H1 (cell line): ENCODE data around the gene SLC30A10. TPM values are rescaled to one million over a fixed set of nuclear protein-coding genes. Genes with fewer than 3 reads are reported as not detected.

Experiments used
- CTCF ChIA-PET: fragments of 300-600 bp; sonication (Branson Sonifier 250); formaldehyde crosslinking; loops from one replicate; lab custom pipeline; 2021; ENCODE audit not compliant: partially characterized antibody; lab: Charles Lee
- POLR2A ChIA-PET: fragments of 300-600 bp; sonication (Branson Sonifier 250); formaldehyde crosslinking; loops from one replicate; lab custom pipeline; 2021; ENCODE audit warnings: inconsistent platforms; ENCODE audit not compliant: partially characterized antibody; lab: Charles Lee
- DNase-seq, 2 experiments: peaks; one replicate each; pipeline versions ENCODE4 v3.0.0 to v3.0.0-alpha.2; 2010 to 2022; ENCODE audit warnings: low spot score in 2 of 2, low read depth in 1 of 2, mixed read lengths in 1 of 2
- FAIRE-seq: peaks from 2 replicates; lab custom pipeline; 2011; peaks lifted over from hg19 to GRCh38; lab: Jason Lieb, UNC
- H2AFZ ChIP-seq: 2 replicates; pipeline ENCODE4 v1.8.1; 2012; ENCODE audit warnings: low read length, inconsistent platforms
- H2AK5ac ChIP-seq: 2 replicates; pipeline ENCODE4 v1.6.1; 2013; ENCODE audit warnings: low read depth, low read length
- H2BK120ac ChIP-seq: replicated peaks from 2 replicates; pipeline ENCODE3; 2013; ENCODE audit warnings: low read depth, low read length, inconsistent platforms
- H2BK12ac ChIP-seq: 2 replicates; pipeline ENCODE4 v1.6.1; 2013; ENCODE audit warnings: low read depth, low read length
- H2BK15ac ChIP-seq: 2 replicates; pipeline ENCODE4 v1.6.1; 2013; ENCODE audit warnings: low read length
- H2BK20ac ChIP-seq: 2 replicates; pipeline ENCODE4 v1.6.1; 2013; ENCODE audit warnings: low read length
- H2BK5ac ChIP-seq: 2 replicates; pipeline ENCODE4 v1.6.1; 2013; ENCODE audit warnings: low read depth, low read length
- H3K14ac ChIP-seq: 2 replicates; pipeline ENCODE4 v1.6.1; 2013; ENCODE audit warnings: inconsistent platforms; ENCODE audit not compliant: insufficient read length
- H3K18ac ChIP-seq: 2 replicates; pipeline ENCODE4 v1.6.1; 2013; ENCODE audit warnings: low read length; ENCODE audit errors: extremely low read depth
- H3K23ac ChIP-seq: 2 replicates; pipeline ENCODE4 v1.6.1; 2013; ENCODE audit warnings: inconsistent platforms; ENCODE audit not compliant: insufficient read length
- H3K23me2 ChIP-seq: 2 replicates; pipeline ENCODE4 v1.6.1; 2013; ENCODE audit warnings: low read depth, low read length
- H3K27ac ChIP-seq: 2 replicates; pipeline ENCODE4 v1.6.1; 2011; ENCODE audit warnings: low read depth, low read length, inconsistent platforms
- H3K27me3 ChIP-seq, 4 experiments: replicated peaks in 1 of 4; 1 replicate in 1 of 4; 2 replicates in 3 of 4; pipeline versions ENCODE4 v1.6.1 to v1.8.1; 2011 to 2013; ENCODE audit warnings: low read length in 3 of 4, mild to moderate bottlenecking in 3 of 4, inconsistent platforms in 2 of 4, mixed read lengths in 2 of 4, moderate library complexity in 1 of 4; ENCODE audit not compliant: control insufficient read depth in 3 of 4, insufficient read depth in 3 of 4; ENCODE audit errors: extremely low read depth in 1 of 4
- H3K36me3 ChIP-seq, 4 experiments: 2 replicates each; pipeline versions ENCODE4 v1.6.1 to v1.8.1; 2011 to 2013; ENCODE audit warnings: mild to moderate bottlenecking in 4 of 4, low read length in 3 of 4, moderate library complexity in 2 of 4, control low read depth in 1 of 4, inconsistent platforms in 1 of 4; ENCODE audit not compliant: insufficient read depth in 4 of 4, control insufficient read depth in 2 of 4
- H3K4ac ChIP-seq: replicated peaks from 2 replicates; pipeline ENCODE3; 2013; ENCODE audit warnings: low read length, low read depth, mixed read lengths, inconsistent platforms; ENCODE audit not compliant: insufficient read length
- H3K4me1 ChIP-seq, 4 experiments: replicated peaks in 1 of 4; 1 replicate in 1 of 4; 2 replicates in 3 of 4; pipeline versions ENCODE4 v1.6.1 to v1.8.1; 2011 to 2013; ENCODE audit warnings: low read length in 3 of 4, inconsistent platforms in 2 of 4, mixed read lengths in 1 of 4; ENCODE audit not compliant: insufficient read depth in 4 of 4, control insufficient read depth in 3 of 4
- H3K4me2 ChIP-seq, 2 experiments: 2 replicates each; pipeline versions ENCODE4 v1.6.1 to v1.8.1; 2011 to 2013; ENCODE audit warnings: low read depth in 2 of 2, low read length in 2 of 2, control low read depth in 1 of 2, inconsistent platforms in 1 of 2, mild to moderate bottlenecking in 1 of 2; ENCODE audit not compliant: insufficient read depth in 1 of 2
- H3K4me3 ChIP-seq, 4 experiments: fragments of 200-600, 300-600 bp in 1 of 4; sonication (generic), shearing (Covaris generic), sonication (Bioruptor Twin) in 1 of 4; 2 replicates each; pipeline versions ENCODE4 v1.5.1 to v1.8.1; 2011 to 2016; ENCODE audit warnings: low read length in 4 of 4, low read depth in 3 of 4, control low read depth in 2 of 4, inconsistent platforms in 2 of 4, mild to moderate bottlenecking in 2 of 4, mixed read lengths in 1 of 4, moderate library complexity in 1 of 4; ENCODE audit not compliant: insufficient read depth in 2 of 4; ENCODE audit errors: extremely low read depth in 1 of 4
- H3K56ac ChIP-seq: replicated peaks from 2 replicates; pipeline ENCODE3; 2013; ENCODE audit warnings: low read depth, mild to moderate bottlenecking, mixed read lengths, low read length, inconsistent platforms; ENCODE audit not compliant: insufficient read length
- H3K79me1 ChIP-seq: 2 replicates; pipeline ENCODE4 v1.6.1; 2013; ENCODE audit warnings: low read depth, low read length, control low read depth
- H3K79me2 ChIP-seq, 2 experiments: 2 replicates each; pipeline versions ENCODE4 v1.6.1 to v1.8.1; 2012 to 2013; ENCODE audit warnings: low read length in 2 of 2, mild to moderate bottlenecking in 2 of 2, inconsistent platforms in 1 of 2; ENCODE audit not compliant: insufficient read depth in 2 of 2, control insufficient read depth in 1 of 2
- H3K9ac ChIP-seq, 4 experiments: replicated peaks in 1 of 4; 1 replicate in 1 of 4; 2 replicates in 3 of 4; pipeline versions ENCODE4 v1.6.1 to v1.8.1; 2011 to 2013; ENCODE audit warnings: low read depth in 3 of 4, low read length in 3 of 4, control low read depth in 2 of 4, mild to moderate bottlenecking in 2 of 4, moderate library complexity in 2 of 4, inconsistent platforms in 1 of 4; ENCODE audit errors: extremely low read depth in 1 of 4
- H3K9me3 ChIP-seq, 2 experiments: 2 replicates each; pipeline versions ENCODE4 v1.6.1 to v1.8.1; 2012 to 2013; ENCODE audit warnings: mild to moderate bottlenecking in 2 of 2, moderate library complexity in 2 of 2, control low read depth in 1 of 2, inconsistent platforms in 1 of 2, low read depth in 1 of 2, low read length in 1 of 2, mixed read lengths in 1 of 2; ENCODE audit not compliant: insufficient read depth in 2 of 2
- H4K20me1 ChIP-seq, 2 experiments: replicated peaks in 1 of 2; 2 replicates each; pipeline versions ENCODE3 to v1.8.1; 2011 to 2013; ENCODE audit warnings: inconsistent platforms in 2 of 2, low read length in 2 of 2, mild to moderate bottlenecking in 1 of 2; ENCODE audit not compliant: insufficient read depth in 2 of 2, control insufficient read depth in 1 of 2
- H4K5ac ChIP-seq: 2 replicates; pipeline ENCODE4 v1.6.1; 2013; ENCODE audit warnings: low read length, low read depth, mixed read lengths, inconsistent platforms; ENCODE audit not compliant: insufficient read length
- H4K8ac ChIP-seq: 2 replicates; pipeline ENCODE4 v1.8.0; 2013; ENCODE audit warnings: mild to moderate bottlenecking, moderate library complexity, low read length, inconsistent platforms; ENCODE audit not compliant: insufficient read depth; ENCODE audit errors: extremely low read depth
- H4K91ac ChIP-seq: replicated peaks from 2 replicates; pipeline ENCODE3; 2013; ENCODE audit warnings: low read length, mixed read lengths, inconsistent platforms; ENCODE audit not compliant: insufficient read length
- CHD1 ChIP-seq: IDR thresholded peaks from 2 replicates; pipeline ENCODE4 v1.6.1; 2012; ENCODE audit warnings: low read depth, low read length, improper control_type of control experiment
- E2F6 ChIP-seq: IDR thresholded peaks from 2 replicates; pipeline ENCODE4 v1.6.1; 2012; ENCODE audit warnings: inconsistent platforms
- EP300 ChIP-seq, 2 experiments: IDR thresholded peaks; 1 replicate in 1 of 2; 2 replicates in 1 of 2; pipeline ENCODE4 v1.6.1; 2011 to 2012; ENCODE audit warnings: low read depth in 2 of 2, low read length in 2 of 2, mild to moderate bottlenecking in 2 of 2, borderline replicate concordance in 1 of 2, inconsistent platforms in 1 of 2, moderate library complexity in 1 of 2
- EZH2 ChIP-seq: fragments of 200-600 bp; sonication (generic); IDR thresholded peaks from 2 replicates; pipeline ENCODE4 v1.7.1; 2012; ENCODE audit warnings: low read depth, mild to moderate bottlenecking, moderate library complexity, low read length, inconsistent platforms; ENCODE audit not compliant: severe bottlenecking
- KDM5A ChIP-seq: fragments of 200-600 bp; IDR thresholded peaks from 2 replicates; pipeline ENCODE4 v1.7.1; 2012; ENCODE audit warnings: mild to moderate bottlenecking, low read length, inconsistent platforms, mixed read lengths
- RAD21 ChIP-seq, 2 experiments: IDR thresholded peaks in 1 of 2; conservative IDR thresholded peaks in 1 of 2; 2 replicates each; pipeline ENCODE4 v1.6.1; 2011; ENCODE audit warnings: low read depth in 2 of 2, low read length in 2 of 2, improper control_type of control experiment in 1 of 2, inconsistent platforms in 1 of 2, mild to moderate bottlenecking in 1 of 2, moderate library complexity in 1 of 2
- RFX5 ChIP-seq: IDR thresholded peaks from 2 replicates; pipeline ENCODE4 v1.6.1; 2011; ENCODE audit warnings: low read depth, low read length, improper control_type of control experiment, borderline replicate concordance
- RXRA ChIP-seq: IDR thresholded peaks from 2 replicates; pipeline ENCODE4 v1.6.1; 2011; ENCODE audit warnings: low read depth, mild to moderate bottlenecking, low read length, moderate library complexity; ENCODE audit not compliant: insufficient read depth
- YY1 ChIP-seq: IDR thresholded peaks from 2 replicates; pipeline ENCODE4 v1.6.1; 2011; ENCODE audit warnings: low read depth, mild to moderate bottlenecking, low read length
- ZNF274 ChIP-seq: IDR thresholded peaks from 2 replicates; pipeline ENCODE4 v1.7.0; 2012; ENCODE audit warnings: low read length, borderline replicate concordance; ENCODE audit errors: extremely low read depth
- WGBS, 2 experiments: shearing (Covaris generic) in 1 of 2; methylation state at CpG; one replicate each; pipeline versions ENCODE4 v1.1.6 to v1.1.7; 2013 to 2015; ENCODE audit warnings: low lambda C conversion rate in 2 of 2, mixed read lengths in 2 of 2, inconsistent platforms in 1 of 2, low coverage in 1 of 2, missing lambda C conversion rate in 1 of 2; ENCODE audit not compliant: insufficient replicate concordance in 2 of 2, insufficient coverage in 1 of 2, insufficient read length in 1 of 2; ENCODE audit errors: extremely low coverage in 1 of 2, missing lambda C conversion rate in 1 of 2; 5-methylcytosine and 5-hydroxymethylcytosine counted together
- polyA plus RNA-seq, 7 experiments: library from polyadenylated mRNA; depleted of rRNA in 3 of 7; stranded (reverse) in 5 of 7; unstranded in 2 of 7; fragments of >200 nt in 5 of 7; fragments of 200-250 nt in 2 of 7; gene quantifications; 1 replicate in 5 of 7; 2 replicates in 1 of 7; 4 replicates in 1 of 7; pipeline versions ENCODE4 v1.2.1 to v1.2.3, GENCODE V29; 2011 to 2013; ENCODE audit warnings: missing spikeins in 2 of 7, mixed read lengths in 2 of 7
- total RNA-seq: library from RNA; stranded (reverse); fragmentation: NEBNext Ultra II Directional; extraction: Animal tissue kit (Norgen Biotek cat#: 25700); gene quantifications from 2 replicates; pipeline ENCODE4 v1.2.1, GENCODE V29; 2021
- TF ChIP-seq, protein P1 (sequence below): IDR thresholded peaks from 2 replicates; pipeline ENCODE4 v1.6.1; 2012; ENCODE audit warnings: low read length, inconsistent platforms

The SLC30A10 gene
- total and polyA plus RNA-seq, 2 of the 8 experiments (the other 6 are each of a cell fraction or from before 2014, with no cell fraction given), result 0.23 to 0.61 TPM

DNA sequence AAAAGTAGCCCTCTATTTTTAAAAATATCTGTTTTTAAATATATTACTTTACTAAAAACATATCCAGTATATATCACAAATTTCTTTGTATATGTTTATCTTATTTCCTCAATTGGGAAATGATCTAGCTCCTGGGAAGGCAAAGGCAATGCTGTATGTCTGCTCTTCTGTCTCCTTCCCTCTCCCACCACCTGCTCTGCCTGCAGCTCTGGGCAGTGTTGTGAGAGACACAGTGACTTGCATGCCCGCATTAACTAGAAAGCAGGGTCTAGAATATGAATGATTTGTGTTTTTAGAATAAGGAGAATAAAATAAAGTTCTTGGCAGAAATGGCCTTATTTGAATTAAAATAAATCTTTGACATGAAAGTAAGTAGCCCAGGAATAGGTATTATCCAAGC, 11.1 kb downstream of the SLC30A10 start:
- ChIA-PET POLR2A (interaction anchor here (0.5 kb wide), 1 partner anchor 83 kb away, joined by 3 read pairs; no protein-coding TSS in a partner anchor), CTCF (no interaction called here)
- Histone ChIP-seq H3K36me3 (no peaks in the 10 kb centered on the region), H4K5ac (no peak overlapping the region), H3K56ac (no peak overlapping the region), H3K79me1 (no peaks in the 10 kb centered on the region), H3K27me3 (no peaks in the 10 kb centered on the region), H3K4ac (no peak overlapping the region), H3K4me3 (no peak overlapping the region), H2BK120ac (no peak overlapping the region), H3K79me2 (no peaks in the 10 kb centered on the region), H3K18ac (no peak overlapping the region), H2BK20ac (no peak overlapping the region), H3K27ac (no peak overlapping the region), H4K20me1 (no peaks in the 10 kb centered on the region), H3K9me3 (no peaks in the 10 kb centered on the region), H4K8ac (no peak overlapping the region), H3K9ac (no peak overlapping the region), H3K23ac (no peak overlapping the region), H3K4me1 (no peaks in the 10 kb centered on the region), H2AK5ac (no peak overlapping the region), H2BK15ac (no peak overlapping the region), H2BK12ac (no peak overlapping the region), H3K23me2 (no peaks in the 10 kb centered on the region; the same call in 1 of the 2 replicates), H3K4me2 (no peak overlapping the region), H2BK5ac (no peak overlapping the region), H2AFZ (no peak overlapping the region), H4K91ac (no peak overlapping the region), H3K14ac (no peak overlapping the region)
- no peak for FAIRE-seq
- no peak for DNase-seq
- WGBS, 2 experiments, result 95% methylated on average over 1 of the region's 1 CpG; no CpG with 5 or more reads in 1 of the 2 experiments
- TF ChIP-seq CHD1, result no peak
- TF ChIP-seq EZH2, result no peak
- no peak for TF ChIP-seq KDM5A
- TF ChIP-seq RXRA, result no peak
- TF ChIP-seq, protein P1, sequence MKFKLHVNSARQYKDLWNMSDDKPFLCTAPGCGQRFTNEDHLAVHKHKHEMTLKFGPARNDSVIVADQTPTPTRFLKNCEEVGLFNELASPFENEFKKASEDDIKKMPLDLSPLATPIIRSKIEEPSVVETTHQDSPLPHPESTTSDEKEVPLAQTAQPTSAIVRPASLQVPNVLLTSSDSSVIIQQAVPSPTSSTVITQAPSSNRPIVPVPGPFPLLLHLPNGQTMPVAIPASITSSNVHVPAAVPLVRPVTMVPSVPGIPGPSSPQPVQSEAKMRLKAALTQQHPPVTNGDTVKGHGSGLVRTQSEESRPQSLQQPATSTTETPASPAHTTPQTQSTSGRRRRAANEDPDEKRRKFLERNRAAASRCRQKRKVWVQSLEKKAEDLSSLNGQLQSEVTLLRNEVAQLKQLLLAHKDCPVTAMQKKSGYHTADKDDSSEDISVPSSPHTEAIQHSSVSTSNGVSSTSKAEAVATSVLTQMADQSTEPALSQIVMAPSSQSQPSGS, result no peak
- no peak for TF ChIP-seq ZNF274
- no peak for TF ChIP-seq YY1
- TF ChIP-seq RFX5, result no peak
- TF ChIP-seq EP300 (IDR thresholded peaks at IDR 0.05; ENCODE audit: borderline replicate concordance in 1 of 2, low read depth in 2 of 2, low read length in 2 of 2), result no peak
- TF ChIP-seq E2F6, result no peak
- TF ChIP-seq RAD21 (IDR thresholded peaks at IDR 0.05 in 1 of 2, conservative IDR thresholded peaks at IDR 0.05 in 1 of 2; ENCODE audit: low read depth in 2 of 2, low read length in 2 of 2), result no peak
